Bone marrow (tissue), 2 donors: ENCODE results near the gene AKR1E2.

Experiments
- DNase-seq, 2 donors: peaks; one replicate each; lab custom pipeline; 2025; lab: John Stamatoyannopoulos, UW

Gene AKR1E2

GRCh38 chr10:4845766-4846165, 19.8 kb downstream of the AKR1E2 start:
- DNase-seq = no peak

GRCh38 chr10:4846775-4847174, 20.8 kb downstream of the AKR1E2 start:
- no peak for DNase-seq

GRCh38 chr10:4847561-4848355, 21.8 kb downstream of the AKR1E2 start:
- peak in 1 of 2 donors; percentile 38 for DNase-seq

GRCh38 chr10:4848356-4849041, 22.5 kb downstream of the AKR1E2 start:
- peak in 1 of 2 donors; percentile 46 for DNase-seq

GRCh38 chr10:4849042-4849402, 23.0 kb downstream of the AKR1E2 start:
- no peak for DNase-seq

- peak; percentile 54 to 89 for DNase-seq
Measured at GRCh38 chr10:4849555-4850242, 23.7 kb downstream of the AKR1E2 start.

- DNase-seq = no peak
Measured at GRCh38 chr10:4850397-4850796, 24.4 kb downstream of the AKR1E2 start.

GRCh38 chr10:4851176-4851575, 25.2 kb downstream of the AKR1E2 start:
- no peak for DNase-seq

GRCh38 chr10:4851846-4852245, 25.8 kb downstream of the AKR1E2 start:
- DNase-seq = no peak

GRCh38 chr10:4865945-4866661, 40.1 kb downstream of the AKR1E2 start:
- DNase-seq = no peak

GRCh38 chr10:4867109-4867519, 41.1 kb downstream of the AKR1E2 start:
- DNase-seq = no peak

- no peak for DNase-seq
Measured at GRCh38 chr10:4867520-4868356, 41.7 kb downstream of the AKR1E2 start.

- no peak for DNase-seq
Measured at GRCh38 chr10:4868357-4868657, 42.3 kb downstream of the AKR1E2 start.

GRCh38 chr10:4882704-4883078, 56.7 kb downstream of the AKR1E2 start:
- DNase-seq = no peak

- DNase-seq = peak in 1 of 2 donors; percentile 26
Measured at GRCh38 chr10:4883079-4883739, 57.2 kb downstream of the AKR1E2 start.

GRCh38 chr10:4885162-4885561, 59.2 kb downstream of the AKR1E2 start:
- peak in 1 of 2 donors; percentile 72 for DNase-seq

GRCh38 chr10:4887501-4887900, 61.5 kb downstream of the AKR1E2 start:
- no peak for DNase-seq

- no peak for DNase-seq
Measured at GRCh38 chr10:4888236-4888635, 62.2 kb downstream of the AKR1E2 start.

GRCh38 chr10:4889959-4890358, 64.0 kb downstream of the AKR1E2 start:
- DNase-seq = no peak

GRCh38 chr10:4892681-4893080, 66.7 kb downstream of the AKR1E2 start:
- no peak for DNase-seq

- DNase-seq = no peak
Measured at GRCh38 chr10:4894335-4894734, 68.3 kb downstream of the AKR1E2 start.
